Gastrocnemius medialis (tissue), 4 donors: ENCODE results near the gene SGPL1. TPM values are rescaled to one million over a fixed set of nuclear protein-coding genes. Genes with fewer than 3 reads are reported as not detected.

Source experiments
- ATAC-seq, 2 donors: fragments of 150-250 bp; one replicate each; pipeline ENCODE4 v1.9.1; 2016
- DNase-seq, 2 donors: peaks; one replicate each; pipeline ENCODE4 v3.0.0-alpha.2; 2019
- H3K27ac ChIP-seq, 4 donors: fragments of 200-600 bp; sonication (generic); 1 replicate in 1 of 4; 2 replicates in 3 of 4; pipeline ENCODE4 v1.5.1; 2016 to 2018; ENCODE audit warnings: mild to moderate bottlenecking in 2 of 4, moderate library complexity in 1 of 4
- H3K27me3 ChIP-seq, 3 donors: fragments of 200-600 bp; sonication (generic) in 2 of 3; 1 replicate in 1 of 3; 2 replicates in 2 of 3; pipeline versions ENCODE4 v1.5.1 to v1.6.0; 2016 to 2019; ENCODE audit warnings: mild to moderate bottlenecking in 1 of 3, moderate library complexity in 1 of 3
- H3K36me3 ChIP-seq, 2 donors: fragments of 200-600 bp; sonication (generic) in 1 of 2; one replicate each; pipeline ENCODE4 v1.5.1; 2017 to 2018
- H3K4me1 ChIP-seq, 2 donors: fragments of 200-600 bp; sonication (generic) in 1 of 2; one replicate each; pipeline ENCODE4 v1.5.1; 2016 to 2017; ENCODE audit warnings: mild to moderate bottlenecking in 2 of 2
- H3K4me3 ChIP-seq, 4 donors: fragments of 200-600 bp; sonication (generic) in 3 of 4; 1 replicate in 1 of 4; 2 replicates in 3 of 4; pipeline ENCODE4 v1.5.1; 2016 to 2019; ENCODE audit warnings: mild to moderate bottlenecking in 2 of 4
- H3K9me3 ChIP-seq, 3 donors: fragments of 200-600 bp; sonication (generic) in 2 of 3; 1 replicate in 1 of 3; 2 replicates in 2 of 3; pipeline ENCODE4 v1.5.1; 2016 to 2019
- CTCF ChIP-seq, 5 experiments: fragments of 450-650 bp in 3 of 5; fragments of 200-600 bp in 2 of 5; sonication (generic) in 2 of 5; IDR thresholded peaks in 4 of 5; conservative IDR thresholded peaks in 1 of 5; 1 replicate in 4 of 5; 2 replicates in 1 of 5; pipeline ENCODE4 v1.5.1; 2016 to 2019; ENCODE audit warnings: antibody characterized with exemption in 5 of 5, mild to moderate bottlenecking in 3 of 5, moderate library complexity in 3 of 5
- POLR2A ChIP-seq, 2 donors: fragments of 450-650 bp; IDR thresholded peaks; one replicate each; pipeline ENCODE4 v1.6.1; 2017; ENCODE audit warnings: antibody characterized with exemption in 2 of 2, mild to moderate bottlenecking in 2 of 2, moderate library complexity in 2 of 2
- in situ Hi-C, 4 donors: fragments of 200-750 bp; cut with MboI; loops; one replicate each; pipeline versions ENCODE4 v1.15.0 to v1.8.0; 2017; ENCODE audit warnings: low sequenced_read_pairs in 4 of 4
- intact Hi-C: fragments of 100-400 bp; cut with DNase I; formaldehyde crosslinking; loops from one replicate; pipeline ENCODE4 v1.15.1; 2023; ENCODE audit warnings: low total_unique reads
- total RNA-seq, 4 donors: library from RNA; depleted of rRNA; stranded (reverse); fragments of >200 nt; gene quantifications; one replicate each; pipeline versions ENCODE4 v1.1.0 to v1.2.3, GENCODE V29; 2016

SGPL1 gene
- total RNA-seq, 4 donors from 2014 or later = 6.5 to 17.1 (median 11.3) TPM

GRCh38 chr10:70833601-70834000 is 17.9 kb downstream of the SGPL1 start:
- no peaks in the 10 kb centered on the region for H3K36me3 ChIP-seq
- DNase-seq (no peak), ATAC-seq (no peak)
- H3K4me3 ChIP-seq = no peak overlapping the region
- intact Hi-C loops (no loop called here), in situ Hi-C loops (no loop called here)
- TF ChIP-seq CTCF (IDR thresholded peaks at IDR 0.05 in 4 of 5, conservative IDR thresholded peaks at IDR 0.05 in 1 of 5) (no peak), POLR2A (IDR thresholded peaks at IDR 0.05) (no peak)
- H3K4me1 ChIP-seq = peaks cover 16 to 20% of the 10 kb centered on the region in 2 donors
- no peak overlapping the region for H3K27ac ChIP-seq
- H3K27me3 ChIP-seq = no peaks in the 10 kb centered on the region
- H3K9me3 ChIP-seq = no peaks in the 10 kb centered on the region

- DNase-seq (no peak), ATAC-seq (no peak)
- H3K4me3 ChIP-seq = no peak overlapping the region
- intact Hi-C loops (no loop called here), in situ Hi-C loops (no loop called here)
- no peak for TF ChIP-seq POLR2A (IDR thresholded peaks at IDR 0.05)
- TF ChIP-seq CTCF (IDR thresholded peaks at IDR 0.05 in 4 of 5, conservative IDR thresholded peaks at IDR 0.05 in 1 of 5) = no peak
- H3K36me3 ChIP-seq = no peaks in the 10 kb centered on the region
- no peak overlapping the region for H3K27ac ChIP-seq
- no peaks in the 10 kb centered on the region for H3K27me3 ChIP-seq
- H3K9me3 ChIP-seq = no peaks in the 10 kb centered on the region
- peaks cover 12 to 15% of the 10 kb centered on the region in 2 donors for H3K4me1 ChIP-seq
Observed at GRCh38 chr10:70834021-70834420, 18.3 kb downstream of the SGPL1 start.

GRCh38 chr10:70834441-70835151 is 18.8 kb downstream of the SGPL1 start:
- Histone ChIP-seq H3K4me3 (no peak overlapping the region), H3K9me3 (no peaks in the 10 kb centered on the region), H3K4me1 (peaks cover 8 to 11% of the 10 kb centered on the region in 2 donors), H3K27me3 (no peaks in the 10 kb centered on the region), H3K36me3 (no peaks in the 10 kb centered on the region), H3K27ac (no peak overlapping the region)
- intact Hi-C loops = no loop called here
- in situ Hi-C loops = no loop called here
- ATAC-seq = no peak
- no peak for DNase-seq
- TF ChIP-seq POLR2A (IDR thresholded peaks at IDR 0.05) (no peak), CTCF (IDR thresholded peaks at IDR 0.05 in 4 of 5, conservative IDR thresholded peaks at IDR 0.05 in 1 of 5) (no peak)

- H3K4me1 ChIP-seq = no peaks in the 10 kb centered on the region
- in situ Hi-C loops = no loop called here
- H3K4me3 ChIP-seq = no peak overlapping the region
- H3K9me3 ChIP-seq = no peaks in the 10 kb centered on the region
- intact Hi-C loops = no loop called here
- no peaks in the 10 kb centered on the region for H3K36me3 ChIP-seq
- no peaks in the 10 kb centered on the region for H3K27me3 ChIP-seq
- H3K27ac ChIP-seq = no peak overlapping the region
- ATAC-seq (no peak), DNase-seq (no peak)
- TF ChIP-seq CTCF (IDR thresholded peaks at IDR 0.05 in 4 of 5, conservative IDR thresholded peaks at IDR 0.05 in 1 of 5) = no peak
- no peak for TF ChIP-seq POLR2A (IDR thresholded peaks at IDR 0.05)
Observed at GRCh38 chr10:70836319-70836718, 20.6 kb downstream of the SGPL1 start.

- in situ Hi-C loops = no loop called here
- Histone ChIP-seq H3K36me3 (no peaks in the 10 kb centered on the region), H3K4me1 (no peaks in the 10 kb centered on the region), H3K4me3 (no peak overlapping the region), H3K27ac (no peak overlapping the region), H3K9me3 (no peaks in the 10 kb centered on the region), H3K27me3 (no peaks in the 10 kb centered on the region)
- TF ChIP-seq CTCF (IDR thresholded peaks at IDR 0.05 in 4 of 5, conservative IDR thresholded peaks at IDR 0.05 in 1 of 5) (no peak), POLR2A (IDR thresholded peaks at IDR 0.05) (no peak)
- intact Hi-C loops = no loop called here
- no peak for ATAC-seq
- DNase-seq = no peak
Observed at GRCh38 chr10:70837660-70838059, 21.9 kb downstream of the SGPL1 start.
